Esophagus muscularis mucosa (tissue), 4 donors: Measurements from ENCODE around the gene MDM2.

Source experiments
- CTCF ChIP-seq, 3 experiments: fragments of 200-600 bp in 2 of 3; fragments of 450-650 bp in 1 of 3; sonication (generic) in 2 of 3; IDR thresholded peaks; one replicate each; pipeline ENCODE4 v1.5.1; 2017 to 2019; ENCODE audit warnings: antibody characterized with exemption in 3 of 3, mild to moderate bottlenecking in 2 of 3, moderate library complexity in 1 of 3
- EP300 ChIP-seq: sonication (generic); formaldehyde crosslinking; IDR thresholded peaks from one replicate; pipeline ENCODE4 v1.6.1; 2017; ENCODE audit warnings: antibody characterized with exemption
- POLR2A ChIP-seq: fragments of 450-650 bp; IDR thresholded peaks from one replicate; pipeline ENCODE4 v1.6.1; 2017; ENCODE audit warnings: antibody characterized with exemption, moderate library complexity, mild to moderate bottlenecking, low read depth
- POLR2AphosphoS5 ChIP-seq, 2 donors: sonication (generic); formaldehyde crosslinking; IDR thresholded peaks; one replicate each; pipeline ENCODE4 v1.6.1; 2017; ENCODE audit warnings: antibody characterized with exemption in 2 of 2

- TF ChIP-seq CTCF (IDR thresholded peaks at IDR 0.05) (no peak), POLR2A (no peak), EP300 (no peak), POLR2AphosphoS5 (IDR thresholded peaks at IDR 0.05) (no peak)
Measured at GRCh38 chr12:68824131-68824530, 16.2 kb downstream of the MDM2 start.
